ENCODE data around the gene UBE2E2. TPM values are rescaled to one million over a fixed set of nuclear protein-coding genes. Genes with fewer than 3 reads are reported as not detected.

UBE2E2 gene
- total RNA-seq, 1 experiment from 2014 or later, result 64.3 TPM

- Mint-ChIP-seq H3K27ac (ENCODE audit: low read depth, unreplicated experiment) (no peak overlapping the region), H3K4me3 (ENCODE audit: unreplicated experiment) (no peak overlapping the region), H3K4me1 (ENCODE audit: insufficient read depth, unreplicated experiment) (peaks cover 10% of the 10 kb centered on the region), H3K36me3 (ENCODE audit: insufficient read depth, unreplicated experiment) (no peaks in the 10 kb centered on the region), H3K9me3 (ENCODE audit: unreplicated experiment) (peaks cover 4% of the 10 kb centered on the region), H3K27me3 (ENCODE audit: insufficient read depth, unreplicated experiment) (no peaks in the 10 kb centered on the region)
- ChIA-PET POLR2A (no interaction called here), CTCF (no interaction called here)
- DNase-seq (ENCODE audit: unreplicated experiment), result no peak
- intact Hi-C loops (cut with micrococcal nuclease), result no loop called here
- BruUV-seq (replicated peaks), result TSS peak; percentile 17
- no peak for TF ChIP-seq CTCF (IDR thresholded peaks at IDR 0.05; ENCODE audit: unreplicated experiment)
Observed at GRCh38 chr3:23217872-23218554, 14.9 kb downstream of the UBE2E2 start.

GRCh38 chr3:23219117-23219516 lies 16.0 kb downstream of the UBE2E2 start:
- no peaks in the 10 kb centered on the region for H3K27me3 Mint-ChIP-seq (ENCODE audit: insufficient read depth, unreplicated experiment)
- peaks cover 4% of the 10 kb centered on the region for H3K9me3 Mint-ChIP-seq (ENCODE audit: unreplicated experiment)
- peaks cover 10% of the 10 kb centered on the region for H3K4me1 Mint-ChIP-seq (ENCODE audit: insufficient read depth, unreplicated experiment)
- ChIA-PET CTCF (no interaction called here), POLR2A (interaction anchor here (0.6 kb wide), 3 partner anchors 9 to 162 kb away, joined by 3 to 5 read pairs (median 3); partner anchors contain the start of gene UBE2E2)
- TF ChIP-seq CTCF (IDR thresholded peaks at IDR 0.05; ENCODE audit: unreplicated experiment), result no peak
- H3K36me3 Mint-ChIP-seq (ENCODE audit: insufficient read depth, unreplicated experiment), result no peaks in the 10 kb centered on the region
- H3K27ac Mint-ChIP-seq (ENCODE audit: low read depth, unreplicated experiment), result no peak overlapping the region
- intact Hi-C loops (cut with micrococcal nuclease), result no loop called here
- DNase-seq (ENCODE audit: unreplicated experiment), result no peak
- BruUV-seq (replicated peaks), result no TSS peak
- no peak overlapping the region for H3K4me3 Mint-ChIP-seq (ENCODE audit: unreplicated experiment)

- CTCF ChIA-PET, result no interaction called here
- Mint-ChIP-seq H3K4me3 (ENCODE audit: unreplicated experiment) (no peak overlapping the region), H3K27me3 (ENCODE audit: insufficient read depth, unreplicated experiment) (no peaks in the 10 kb centered on the region), H3K27ac (ENCODE audit: low read depth, unreplicated experiment) (no peak overlapping the region), H3K36me3 (ENCODE audit: insufficient read depth, unreplicated experiment) (no peaks in the 10 kb centered on the region), H3K9me3 (ENCODE audit: unreplicated experiment) (peaks cover 4% of the 10 kb centered on the region), H3K4me1 (ENCODE audit: insufficient read depth, unreplicated experiment) (peaks cover 10% of the 10 kb centered on the region)
- BruUV-seq (replicated peaks), result no TSS peak
- no peak for TF ChIP-seq CTCF (IDR thresholded peaks at IDR 0.05; ENCODE audit: unreplicated experiment)
- DNase-seq (ENCODE audit: unreplicated experiment), result no peak
- intact Hi-C loops (cut with micrococcal nuclease), result no loop called here
- POLR2A ChIA-PET, result interaction anchor here (0.6 kb wide), 1 partner anchor 161 kb away, joined by 5 read pairs; no protein-coding TSS in a partner anchor
Observed at GRCh38 chr3:23219552-23219951, 16.4 kb downstream of the UBE2E2 start.

- ChIA-PET CTCF (no interaction called here), POLR2A (interaction anchor here (0.7 to 1.1 kb wide), 3 partner anchors 10 to 587 kb away, joined by 3 to 6 read pairs (median 3); no protein-coding TSS in a partner anchor)
- Mint-ChIP-seq H3K4me3 (ENCODE audit: unreplicated experiment) (no peak overlapping the region), H3K27me3 (ENCODE audit: insufficient read depth, unreplicated experiment) (no peaks in the 10 kb centered on the region), H3K9me3 (ENCODE audit: unreplicated experiment) (peaks cover 4% of the 10 kb centered on the region), H3K27ac (ENCODE audit: low read depth, unreplicated experiment) (no peak overlapping the region), H3K36me3 (ENCODE audit: insufficient read depth, unreplicated experiment) (peaks cover 8% of the 10 kb centered on the region), H3K4me1 (ENCODE audit: insufficient read depth, unreplicated experiment) (peaks cover 10% of the 10 kb centered on the region)
- no peak for DNase-seq (ENCODE audit: unreplicated experiment)
- TF ChIP-seq CTCF (IDR thresholded peaks at IDR 0.05; ENCODE audit: unreplicated experiment), result no peak
- no TSS peak for BruUV-seq (replicated peaks)
- intact Hi-C loops (cut with micrococcal nuclease), result no loop called here
Observed at GRCh38 chr3:23221136-23221535, 18.0 kb downstream of the UBE2E2 start.

All from MCF 10A (cell line).